H7 (cell line): ENCODE measurements around the gene ATP12A. TPM values are rescaled to one million over a fixed set of nuclear protein-coding genes. Genes with fewer than 3 reads are reported as not detected.

Source experiments
- DNase-seq: peaks from one replicate; pipeline ENCODE4 v3.0.0; 2012
- H3K27me3 ChIP-seq: 2 replicates; pipeline ENCODE4 v1.6.0; 2011; ENCODE audit warnings: mild to moderate bottlenecking, low read length; ENCODE audit not compliant: control insufficient read depth, insufficient read depth
- H3K36me3 ChIP-seq: replicated peaks from 2 replicates; pipeline ENCODE4 v1.5.1; 2011; ENCODE audit warnings: low read length; ENCODE audit not compliant: control insufficient read depth, insufficient read depth
- H3K4me3 ChIP-seq: 2 replicates; pipeline ENCODE4 v1.5.1; 2011; ENCODE audit warnings: low read depth, mild to moderate bottlenecking, control low read depth, low read length, moderate library complexity; ENCODE audit not compliant: insufficient read depth
- total RNA-seq: library from RNA; depleted of rRNA; stranded (reverse); fragments of >200 nt; shearing (Covaris generic); gene quantifications from 2 replicates; pipeline ENCODE4 v1.2.3, GENCODE V29; 2014; rRNA removed

Gene ATP12A
- total RNA-seq, 1 experiment from 2014 or later, result 0.62 TPM

DNA sequence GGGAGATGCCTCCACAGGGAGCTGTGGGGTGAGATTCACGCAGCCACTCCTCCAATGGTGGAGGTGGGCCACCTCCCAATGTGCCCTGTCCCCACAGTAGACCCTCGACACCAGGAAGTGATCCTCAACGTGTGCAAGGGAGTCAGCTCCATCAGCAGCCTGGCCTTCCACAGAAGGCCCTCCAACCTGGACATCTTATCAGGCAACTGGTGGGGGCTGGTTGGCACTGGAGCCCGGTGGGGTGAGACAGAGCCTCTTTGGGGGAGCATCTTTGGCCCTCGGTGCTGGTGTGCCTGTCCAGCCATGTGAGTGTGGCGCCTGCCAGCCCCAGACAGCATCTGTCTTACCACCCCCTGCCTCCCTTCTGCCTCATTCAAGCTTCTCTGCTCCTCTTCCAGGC lies 64.0 kb downstream of the ATP12A start:
- DNase-seq, result no peak
- Histone ChIP-seq H3K4me3 (no peak overlapping the region), H3K27me3 (peaks cover 54% of the 10 kb centered on the region), H3K36me3 (no peaks in the 10 kb centered on the region)

DNA sequence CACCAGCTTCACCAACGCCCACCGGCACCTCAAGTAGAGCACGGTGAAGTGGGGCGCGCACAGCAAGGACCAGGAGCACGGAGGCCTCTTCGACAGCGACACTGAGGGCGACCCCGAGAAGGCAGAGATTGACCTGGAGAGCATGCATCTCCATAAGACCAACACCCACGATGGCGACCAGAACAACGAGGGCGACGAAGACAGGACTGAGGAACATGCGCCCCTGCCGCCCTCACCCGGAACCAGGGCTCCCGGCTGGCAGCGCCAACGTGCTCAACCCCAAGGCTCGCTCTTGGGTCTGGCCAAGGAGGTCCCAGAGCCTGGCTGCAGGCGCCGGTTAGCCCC lies 65.3 kb downstream of the ATP12A start:
- Histone ChIP-seq H3K27me3 (peaks cover 56% of the 10 kb centered on the region), H3K36me3 (no peaks in the 10 kb centered on the region), H3K4me3 (peak overlapping the region; percentile 43; the same call in 1 of the 2 replicates)
- DNase-seq, result no peak

DNA sequence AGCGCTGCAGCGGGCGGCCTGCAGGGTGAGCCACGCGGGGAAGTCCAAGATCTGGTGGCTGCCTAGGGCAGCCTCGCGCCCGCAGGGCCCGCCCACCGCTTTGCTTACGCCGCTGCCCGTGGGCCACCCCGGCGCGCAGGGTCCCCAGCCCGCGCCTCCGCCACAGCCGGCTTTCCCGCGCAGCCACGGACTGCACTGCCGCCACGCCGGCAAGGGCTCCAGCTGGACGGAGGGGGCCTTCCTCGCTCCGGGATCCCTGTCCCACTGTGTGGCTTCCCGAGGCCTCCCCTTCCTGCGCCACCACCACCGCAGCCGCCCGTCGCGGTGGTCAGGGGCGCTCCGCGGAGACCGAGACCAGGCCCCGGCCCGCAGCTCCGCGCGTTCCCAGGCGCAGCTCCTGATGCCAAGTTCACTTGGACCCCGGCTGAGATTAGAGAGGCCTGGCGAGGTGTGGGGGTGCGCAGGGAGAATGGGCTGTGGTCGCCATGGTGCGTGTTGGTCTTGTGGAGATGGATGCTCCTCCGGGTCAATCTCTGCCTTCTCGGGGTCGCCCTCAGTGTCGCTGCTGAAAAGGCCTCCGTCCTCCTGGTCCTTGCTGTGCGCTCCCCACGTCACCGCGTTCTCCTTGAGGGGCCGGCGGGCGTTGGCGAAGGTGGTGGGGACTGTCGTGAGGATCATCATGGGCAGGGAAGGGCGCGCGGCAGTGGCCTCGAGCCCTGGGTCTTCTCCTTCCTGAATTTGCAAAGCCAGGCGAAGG lies 65.8 kb downstream of the ATP12A start:
- Histone ChIP-seq H3K4me3 (peak overlapping the region; percentile 43; the same call in 1 of the 2 replicates), H3K27me3 (peaks cover 56% of the 10 kb centered on the region), H3K36me3 (no peaks in the 10 kb centered on the region)
- peak; percentile 52 for DNase-seq

GRCh38 chr13:24746618-24747247 lies 66.5 kb downstream of the ATP12A start:
- Histone ChIP-seq H3K27me3 (peaks cover 56% of the 10 kb centered on the region), H3K4me3 (peak overlapping the region; percentile 43), H3K36me3 (no peaks in the 10 kb centered on the region)
- peak; percentile 78 for DNase-seq

- peaks cover 56% of the 10 kb centered on the region for H3K27me3 ChIP-seq
- H3K36me3 ChIP-seq, result no peaks in the 10 kb centered on the region
- peak overlapping the region; percentile 43 for H3K4me3 ChIP-seq
- peak; percentile 64 for DNase-seq
Measured at GRCh38 chr13:24747248-24748060, 67.2 kb downstream of the ATP12A start.

GRCh38 chr13:24748061-24748400 lies 67.8 kb downstream of the ATP12A start:
- no peak for DNase-seq
- Histone ChIP-seq H3K36me3 (no peaks in the 10 kb centered on the region), H3K27me3 (peaks cover 55% of the 10 kb centered on the region), H3K4me3 (peak overlapping the region; percentile 43)

DNA sequence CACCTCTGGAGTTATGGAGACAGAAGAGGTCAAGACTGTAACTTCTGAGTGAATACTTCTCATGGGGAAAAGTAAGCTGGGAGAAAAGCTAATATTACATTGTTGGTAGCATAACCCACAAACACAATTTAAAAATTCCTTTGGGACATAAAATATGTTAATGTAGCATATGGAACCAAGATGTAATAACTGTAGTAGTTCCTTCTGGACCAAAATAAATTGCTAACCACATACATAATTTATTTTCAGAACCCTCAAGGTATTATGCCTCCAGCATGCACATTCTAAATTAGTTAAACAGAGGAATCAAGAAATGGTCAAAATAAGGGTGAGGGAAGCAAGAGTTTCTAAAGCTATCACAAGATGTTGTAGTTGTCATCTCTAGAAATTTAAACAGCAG lies 79.0 kb downstream of the ATP12A start:
- H3K27me3 ChIP-seq, result no peaks in the 10 kb centered on the region
- no peak overlapping the region for H3K4me3 ChIP-seq
- DNase-seq, result no peak
- no peaks in the 10 kb centered on the region for H3K36me3 ChIP-seq

Other genes starting within 250 kb of the ATP12A start
- 28.7 and 29.2 TPM in 2 replicates for gene PARP4, start 167.6 kb upstream of the ATP12A start, total RNA-seq
- gene RNF17, start 83.8 kb downstream of the ATP12A start, total RNA-seq, result not detected in 2 replicates